GM18517 (cell line): ENCODE results near the gene KPNB1.

Source experiments
- ATAC-seq: cut with Tn5 transposase; IDR thresholded peaks from one replicate; pipeline ENCODE4 v1.9.1; 2021; ENCODE audit warnings: mild to moderate bottlenecking, moderate library complexity; ENCODE audit not compliant: unreplicated experiment

The KPNB1 gene

GRCh38 chr17:47696717-47697642 is 47.3 kb downstream of the KPNB1 start:
- ATAC-seq: no peak

GRCh38 chr17:47697906-47698711 is 48.4 kb downstream of the KPNB1 start:
- no peak for ATAC-seq

GRCh38 chr17:47698749-47699535 is 49.2 kb downstream of the KPNB1 start:
- no peak for ATAC-seq

- no peak for ATAC-seq
Measured at GRCh38 chr17:47699536-47699840, 49.8 kb downstream of the KPNB1 start.

GRCh38 chr17:47700471-47701449 is 51.0 kb downstream of the KPNB1 start:
- no peak for ATAC-seq

- no peak for ATAC-seq
Measured at GRCh38 chr17:47701608-47702007, 51.9 kb downstream of the KPNB1 start.

GRCh38 chr17:47702391-47702995 is 52.8 kb downstream of the KPNB1 start:
- no peak for ATAC-seq

- no peak for ATAC-seq
Measured at GRCh38 chr17:47703191-47703591, 53.5 kb downstream of the KPNB1 start.

- ATAC-seq: no peak
Measured at GRCh38 chr17:47703671-47704070, 54.0 kb downstream of the KPNB1 start.

GRCh38 chr17:47704116-47704515 is 54.4 kb downstream of the KPNB1 start:
- no peak for ATAC-seq

GRCh38 chr17:47704736-47705135 is 55.0 kb downstream of the KPNB1 start:
- ATAC-seq: no peak

- no peak for ATAC-seq
Measured at GRCh38 chr17:47705536-47706530, 56.1 kb downstream of the KPNB1 start.

- no peak for ATAC-seq
Measured at GRCh38 chr17:47707056-47707804, 57.5 kb downstream of the KPNB1 start.

GRCh38 chr17:47707884-47708283 is 58.2 kb downstream of the KPNB1 start:
- ATAC-seq: no peak

- ATAC-seq: no peak
Measured at GRCh38 chr17:47708312-47708863, 58.7 kb downstream of the KPNB1 start.

- no peak for ATAC-seq
Measured at GRCh38 chr17:47708864-47709541, 59.3 kb downstream of the KPNB1 start.

- ATAC-seq: no peak
Measured at GRCh38 chr17:47709594-47709993, 59.9 kb downstream of the KPNB1 start.
